AML-193 (cell line): ENCODE data around the gene MXD3.
"Not testable (repeated sequence)": the region's sequence is repeated elsewhere in the genome, so short reads cannot be mapped to it uniquely, and the experiment has no call there.

ENCODE experiments used
- DNase-seq, 2 experiments: peaks; one replicate each; lab custom pipeline; 2025; lab: John Stamatoyannopoulos, UW

MXD3 gene

GRCh38 chr5:177311723-177312648, at the start of gene MXD3:
Gene MXD3 (minus strand): TSS chr5:177311898. CDS start chr5:177311830, 68 bp downstream.
- peak; percentile 95 to 96 for DNase-seq

- DNase-seq: not testable (repeated sequence)
Measured at GRCh38 chr5:177360740-177361139, 49.0 kb upstream of the MXD3 start.

- DNase-seq: no peak
Measured at GRCh38 chr5:177359860-177360259, 48.2 kb upstream of the MXD3 start.

GRCh38 chr5:177359451-177359851, 47.8 kb upstream of the MXD3 start:
- DNase-seq: no peak

GRCh38 chr5:177358370-177358819, 46.7 kb upstream of the MXD3 start:
- no peak for DNase-seq

- DNase-seq: peak; percentile 92 to 96
Measured at GRCh38 chr5:177357459-177358351, 46.0 kb upstream of the MXD3 start, which contains the start of gene RGS14. Gene RGS14 (plus strand): TSS chr5:177357924. CDS start chr5:177358025, 101 bp downstream.

- no peak for DNase-seq
Measured at GRCh38 chr5:177357146-177357458, 45.4 kb upstream of the MXD3 start.

GRCh38 chr5:177356746-177357145, 45.0 kb upstream of the MXD3 start:
- DNase-seq: no peak

GRCh38 chr5:177355868-177356168, 44.1 kb upstream of the MXD3 start:
- DNase-seq: no peak

GRCh38 chr5:177355162-177355867, 43.6 kb upstream of the MXD3 start:
- DNase-seq: no peak

GRCh38 chr5:177354711-177355110, 43.0 kb upstream of the MXD3 start:
- no peak for DNase-seq

- no peak for DNase-seq
Measured at GRCh38 chr5:177354256-177354655, 42.6 kb upstream of the MXD3 start.

GRCh38 chr5:177353093-177353492, 41.4 kb upstream of the MXD3 start:
- DNase-seq: peak; percentile 5 to 11

- DNase-seq: peak; percentile 96 to 97
Measured at GRCh38 chr5:177351392-177352329, 40.0 kb upstream of the MXD3 start, which contains the start of gene LMAN2. Gene LMAN2 (minus strand): TSS chr5:177351668. CDS start chr5:177351647, 21 bp downstream.

- no peak for DNase-seq
Measured at GRCh38 chr5:177350776-177351391, 39.2 kb upstream of the MXD3 start.

- DNase-seq: no peak
Measured at GRCh38 chr5:177349762-177350161, 38.1 kb upstream of the MXD3 start.

- no peak for DNase-seq
Measured at GRCh38 chr5:177349362-177349647, 37.6 kb upstream of the MXD3 start.

GRCh38 chr5:177347699-177348098, 36.0 kb upstream of the MXD3 start:
- no peak for DNase-seq

- no peak for DNase-seq
Measured at GRCh38 chr5:177346820-177347219, 35.1 kb upstream of the MXD3 start.

GRCh38 chr5:177344891-177345290, 33.2 kb upstream of the MXD3 start:
- no peak for DNase-seq

- DNase-seq: no peak
Measured at GRCh38 chr5:177343777-177344176, 32.1 kb upstream of the MXD3 start.
